Bronchial epithelial cell (primary cell): ENCODE measurements around the gene NTM. TPM values are rescaled to one million over a fixed set of nuclear protein-coding genes. Genes with fewer than 3 reads are reported as not detected.

Experiments
- DNase-seq: peaks from one replicate; pipeline ENCODE4 v3.0.0-alpha.2; 2010; ENCODE audit warnings: low read depth
- FAIRE-seq: peaks from 2 replicates; lab custom pipeline; 2011; peaks lifted over from hg19 to GRCh38; lab: Jason Lieb, UNC
- H3K27me3 ChIP-seq: 2 replicates; pipeline ENCODE4 v1.5.1; 2011; ENCODE audit warnings: low read length; ENCODE audit not compliant: control insufficient read depth, insufficient read depth
- H3K36me3 ChIP-seq: 2 replicates; pipeline ENCODE4 v1.5.1; 2011; ENCODE audit warnings: low read length; ENCODE audit not compliant: control insufficient read depth, insufficient read depth
- H3K4me3 ChIP-seq: 2 replicates; pipeline ENCODE4 v1.5.1; 2011; ENCODE audit warnings: mild to moderate bottlenecking, low read depth, low read length, control low read depth
- CTCF ChIP-seq: IDR thresholded peaks from 2 replicates; pipeline ENCODE4 v1.5.1; 2011; ENCODE audit warnings: mild to moderate bottlenecking, moderate library complexity, low read length, control low read depth, inconsistent platforms; ENCODE audit not compliant: insufficient read depth, severe bottlenecking
- total RNA-seq: library from RNA; depleted of rRNA; stranded (reverse); fragments of >200 nt; gene quantifications from 2 replicates; pipeline ENCODE4 v1.2.1, GENCODE V29; 2014

Gene NTM
- total RNA-seq, 1 donor from 2014 or later = 4.2 TPM

- Histone ChIP-seq H3K36me3 (no peaks in the 10 kb centered on the region), H3K4me3 (no peak overlapping the region), H3K27me3 (no peaks in the 10 kb centered on the region)
- no peak for TF ChIP-seq CTCF
- DNase-seq (no peak), FAIRE-seq (no peak)
These were observed 652.5 kb downstream of the NTM start for GRCh38 chr11:132022733-132023478.

- DNase-seq (peak; percentile 96), FAIRE-seq (peak; percentile 32)
- Histone ChIP-seq H3K27me3 (no peaks in the 10 kb centered on the region), H3K36me3 (no peaks in the 10 kb centered on the region), H3K4me3 (no peak overlapping the region)
- TF ChIP-seq CTCF = no peak
These were observed 654.3 kb downstream of the NTM start for GRCh38 chr11:132024587-132025295.

GRCh38 chr11:132026746-132027145 is 656.3 kb downstream of the NTM start:
- no peak for FAIRE-seq
- Histone ChIP-seq H3K4me3 (no peak overlapping the region), H3K36me3 (no peaks in the 10 kb centered on the region), H3K27me3 (no peaks in the 10 kb centered on the region)
- DNase-seq = no peak
- TF ChIP-seq CTCF = no peak

GRCh38 chr11:132028380-132029240 is 658.2 kb downstream of the NTM start:
- DNase-seq = peak; percentile 61

GRCh38 chr11:132030896-132031295 is 660.5 kb downstream of the NTM start:
- TF ChIP-seq CTCF = no peak
- FAIRE-seq (no peak), DNase-seq (no peak)
- H3K27me3 ChIP-seq = no peaks in the 10 kb centered on the region
- H3K4me3 ChIP-seq = no peak overlapping the region
- H3K36me3 ChIP-seq = no peaks in the 10 kb centered on the region

More at GRCh38 chr11:132028380-132029240, 658.2 kb downstream of the NTM start:
- TF ChIP-seq CTCF = peak; percentile 46
- FAIRE-seq = no peak
- Histone ChIP-seq H3K4me3 (no peak overlapping the region), H3K36me3 (no peaks in the 10 kb centered on the region), H3K27me3 (no peaks in the 10 kb centered on the region)
